ENCODE measurements around the gene IQSEC1. TPM values are rescaled to one million over a fixed set of nuclear protein-coding genes. Genes with fewer than 3 reads are reported as not detected.

IQSEC1 gene
- total and polyA plus RNA-seq, 9 of the 15 experiments (the other 6 are each of a cell fraction or from before 2014, with no cell fraction given), result 0.56 to 39.0 (median 6.8) TPM

GRCh38 chr3:13051066-13051465, 22.2 kb downstream of the IQSEC1 start:
- Histone ChIP-seq H3K9me1 (ENCODE audit: control insufficient read depth, insufficient read depth, low read length) (no peaks in the 10 kb centered on the region), H3K27me3 (ENCODE audit: control insufficient read depth in 2 of 2, insufficient read depth in 2 of 2, low read length in 2 of 2) (peaks cover 48 to 91% of the 10 kb centered on the region in 2 experiments), H3K79me2 (ENCODE audit: control insufficient read depth, insufficient read depth, low read length) (no peaks in the 10 kb centered on the region), H3K4me2 (ENCODE audit: insufficient read depth, low read length) (no peak overlapping the region), H3K4me1 (replicated peaks in 1 of 2; ENCODE audit: control insufficient read depth in 2 of 2, insufficient read depth in 2 of 2, low read length in 2 of 2) (peaks cover 0 to 13% of the 10 kb centered on the region in 2 experiments; a peak in 2 of 5 replicates), H2AFZ (ENCODE audit: low read depth, low read length) (no peak overlapping the region), H3K9me3 (replicated peaks; ENCODE audit: control insufficient read depth, insufficient read depth, low read depth, low read length) (no peaks in the 10 kb centered on the region; the same call in 1 of the 2 replicates), H3K27ac (ENCODE audit: extremely low read depth, low read depth, low read length) (no peak overlapping the region), H3K4me3 (no peak overlapping the region), H3K9ac (ENCODE audit: insufficient read depth in 1 of 2, low read depth in 2 of 2, low read length in 2 of 2) (no peak overlapping the region), H4K20me1 (replicated peaks; ENCODE audit: control insufficient read depth, insufficient read depth, low read length) (peaks cover 23% of the 10 kb centered on the region), H3K36me3 (ENCODE audit: control insufficient read depth, insufficient read depth, low read length) (no peaks in the 10 kb centered on the region)
- DNase-seq (ENCODE audit: extremely low read depth in 1 of 4, low spot score in 3 of 4) (no peak), ATAC-seq (no peak), FAIRE-seq (no peak)
- no peak for TF ChIP-seq TEAD4 (IDR thresholded peaks at IDR 0.05; ENCODE audit: low read length)
- TF ChIP-seq TEAD4 (CRISPR knock-in tag; IDR thresholded peaks at IDR 0.05; ENCODE audit: borderline replicate concordance), result no peak
- TF ChIP-seq LCOR (CRISPR knock-in tag; IDR thresholded peaks at IDR 0.05), result no peak
- no peak for TF ChIP-seq ZNF282 (CRISPR knock-in tag; IDR thresholded peaks at IDR 0.05)
- no peak for TF ChIP-seq TGIF2 (CRISPR knock-in tag; IDR thresholded peaks at IDR 0.05)
- no peak for TF ChIP-seq USF1 (CRISPR knock-in tag; IDR thresholded peaks at IDR 0.05)
- TF ChIP-seq MGA (IDR thresholded peaks at IDR 0.05), result no peak
- no peak for TF ChIP-seq ZNF12 (CRISPR knock-in tag; IDR thresholded peaks at IDR 0.05)
- TF ChIP-seq ZNF174 (CRISPR knock-in tag; IDR thresholded peaks at IDR 0.05), result no peak
- no peak for TF ChIP-seq CREM (IDR thresholded peaks at IDR 0.05; ENCODE audit: low read depth)
- TF ChIP-seq TEAD1 (CRISPR knock-in tag; IDR thresholded peaks at IDR 0.05), result no peak
- WGBS (ENCODE audit: insufficient coverage, low coverage, missing lambda C conversion rate), result 0% methylated on average over 2 of the region's 2 CpGs
- ChIA-PET POLR2A (interaction anchor here (0.6 kb wide), 1 partner anchor 14 kb away, joined by 3 read pairs; no protein-coding TSS in a partner anchor), CTCF (ENCODE audit: low intra/inter-chr PET ratio) (no interaction called here)
- intact Hi-C loops (cut with micrococcal nuclease) (no loop called here), in situ Hi-C loops (cut with MboI) (no loop called here)
- no TSS peak for BruUV-seq (replicated peaks)
